ENCODE results near the gene SERGEF.

The SERGEF gene

GRCh38 chr11:17765356-17766072 lies 247.3 kb downstream of the SERGEF start:
- TF ChIP-seq ZFX (IDR thresholded peaks at IDR 0.05) (no peak), CTCF (conservative IDR thresholded peaks at IDR 0.05) (no peak)
- H3K27ac ChIP-seq: no peak overlapping the region

- no peak overlapping the region for H3K27ac ChIP-seq
- no peak for TF ChIP-seq CTCF (conservative IDR thresholded peaks at IDR 0.05)
- TF ChIP-seq ZFX (IDR thresholded peaks at IDR 0.05): no peak
These were observed 248.2 kb downstream of the SERGEF start for GRCh38 chr11:17764446-17765218.

- H3K27ac ChIP-seq: no peak overlapping the region
- TF ChIP-seq CTCF (conservative IDR thresholded peaks at IDR 0.05) (no peak), ZFX (IDR thresholded peaks at IDR 0.05) (no peak)
These were observed 249.1 kb downstream of the SERGEF start for GRCh38 chr11:17763703-17764102.

- H3K27ac ChIP-seq: no peak overlapping the region
- TF ChIP-seq ZFX (IDR thresholded peaks at IDR 0.05) (no peak), CTCF (conservative IDR thresholded peaks at IDR 0.05) (no peak)
These were observed 249.6 kb downstream of the SERGEF start for GRCh38 chr11:17763244-17763643.

- H3K27ac ChIP-seq: no peak overlapping the region
- TF ChIP-seq ZFX (IDR thresholded peaks at IDR 0.05): no peak
- 0 out of 2 replicates have a peak, but pooled peaks have one; percentile 9 for TF ChIP-seq CTCF (conservative IDR thresholded peaks at IDR 0.05)
These were observed 250.4 kb downstream of the SERGEF start for GRCh38 chr11:17762309-17762974.

- H3K27ac ChIP-seq: no peak overlapping the region
- TF ChIP-seq CTCF (conservative IDR thresholded peaks at IDR 0.05) (peak; percentile 89), ZFX (IDR thresholded peaks at IDR 0.05) (no peak)
These were observed 252.5 kb downstream of the SERGEF start for GRCh38 chr11:17760102-17761029.
